Colonic mucosa (tissue), 4 donors: ENCODE results near the gene GRIN2A. TPM values are rescaled to one million over a fixed set of nuclear protein-coding genes. Genes with fewer than 3 reads are reported as not detected.

Experiments used
- DNase-seq: peaks from one replicate; pipeline ENCODE4 v3.0.0-alpha.2; 2020
- H3K27ac ChIP-seq: fragments of 200-600 bp; one replicate; pipeline ENCODE4 v1.8.0; 2021
- H3K27me3 ChIP-seq: fragments of 200-600 bp; one replicate; pipeline ENCODE4 v1.8.0; 2021
- H3K36me3 ChIP-seq: fragments of 200-600 bp; one replicate; pipeline ENCODE4 v1.8.0; 2021
- H3K4me1 ChIP-seq: fragments of 200-600 bp; one replicate; pipeline ENCODE4 v1.8.0; 2021; ENCODE audit warnings: mild to moderate bottlenecking
- H3K4me3 ChIP-seq: fragments of 200-600 bp; one replicate; pipeline ENCODE4 v1.8.0; 2021
- H3K9ac ChIP-seq, 2 donors: one replicate each; pipeline ENCODE4 v1.7.0; 2013; ENCODE audit warnings: control low read depth in 2 of 2, low read depth in 2 of 2, low read length in 2 of 2
- H3K9me3 ChIP-seq: fragments of 200-600 bp; one replicate; pipeline ENCODE4 v1.8.0; 2021
- intact Hi-C: fragments of 100-400 bp; cut with DNase I; formaldehyde crosslinking; loops from one replicate; pipeline ENCODE4 v1.14.1; 2022
- total RNA-seq, 2 donors: library from RNA; stranded (reverse); fragmentation: NEBNext Ultra II Directional in 1 of 2; extraction: Animal tissue kit (Norgen Biotek cat#: 25700) in 1 of 2; gene quantifications; one replicate each; pipeline ENCODE4 v1.2.1, GENCODE V29; 2021
- TF ChIP-seq, protein P1 (sequence below): fragments of 200-600 bp; IDR thresholded peaks from one replicate; pipeline ENCODE4 v1.8.0; 2022; ENCODE audit warnings: antibody characterized with exemption, mild to moderate bottlenecking
- donor health status: healthy.
- donor health status: DM: no; HTN: no; CAD: no.
- donor health status: DM: no; HTN: no; CAD: no.

Gene GRIN2A
- total RNA-seq, 2 donors from 2014 or later, result 0.15 to 0.40 TPM

DNA sequence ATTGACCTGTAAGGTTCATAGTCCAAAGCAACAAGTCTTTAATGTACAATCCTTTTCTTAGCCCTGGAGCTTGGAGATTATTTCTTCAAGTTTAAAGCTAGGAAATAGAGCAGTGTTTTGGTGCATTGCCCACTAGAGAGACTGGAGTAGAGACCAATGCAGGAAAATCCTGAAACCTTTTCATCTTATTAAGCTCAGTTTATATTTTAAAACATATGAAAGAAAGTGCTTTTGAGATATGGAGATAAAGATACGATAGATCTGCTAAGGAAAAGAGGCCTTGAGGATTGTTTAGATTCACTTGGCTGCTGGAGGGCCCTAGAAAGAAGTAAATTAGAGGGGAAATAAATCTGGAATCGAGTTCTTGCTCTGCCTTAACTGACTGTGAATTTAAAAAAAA lies 212.0 kb downstream of the GRIN2A start:
- no peak overlapping the region for H3K4me3 ChIP-seq
- intact Hi-C loops, result no loop called here
- no peaks in the 10 kb centered on the region for H3K9me3 ChIP-seq
- H3K27me3 ChIP-seq, result no peaks in the 10 kb centered on the region
- no peak for DNase-seq
- H3K9ac ChIP-seq, result no peak overlapping the region
- no peaks in the 10 kb centered on the region for H3K36me3 ChIP-seq
- no peak overlapping the region for H3K27ac ChIP-seq
- TF ChIP-seq, protein P1, sequence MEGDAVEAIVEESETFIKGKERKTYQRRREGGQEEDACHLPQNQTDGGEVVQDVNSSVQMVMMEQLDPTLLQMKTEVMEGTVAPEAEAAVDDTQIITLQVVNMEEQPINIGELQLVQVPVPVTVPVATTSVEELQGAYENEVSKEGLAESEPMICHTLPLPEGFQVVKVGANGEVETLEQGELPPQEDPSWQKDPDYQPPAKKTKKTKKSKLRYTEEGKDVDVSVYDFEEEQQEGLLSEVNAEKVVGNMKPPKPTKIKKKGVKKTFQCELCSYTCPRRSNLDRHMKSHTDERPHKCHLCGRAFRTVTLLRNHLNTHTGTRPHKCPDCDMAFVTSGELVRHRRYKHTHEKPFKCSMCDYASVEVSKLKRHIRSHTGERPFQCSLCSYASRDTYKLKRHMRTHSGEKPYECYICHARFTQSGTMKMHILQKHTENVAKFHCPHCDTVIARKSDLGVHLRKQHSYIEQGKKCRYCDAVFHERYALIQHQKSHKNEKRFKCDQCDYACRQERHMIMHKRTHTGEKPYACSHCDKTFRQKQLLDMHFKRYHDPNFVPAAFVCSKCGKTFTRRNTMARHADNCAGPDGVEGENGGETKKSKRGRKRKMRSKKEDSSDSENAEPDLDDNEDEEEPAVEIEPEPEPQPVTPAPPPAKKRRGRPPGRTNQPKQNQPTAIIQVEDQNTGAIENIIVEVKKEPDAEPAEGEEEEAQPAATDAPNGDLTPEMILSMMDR, result no peak
- no peaks in the 10 kb centered on the region for H3K4me1 ChIP-seq

DNA sequence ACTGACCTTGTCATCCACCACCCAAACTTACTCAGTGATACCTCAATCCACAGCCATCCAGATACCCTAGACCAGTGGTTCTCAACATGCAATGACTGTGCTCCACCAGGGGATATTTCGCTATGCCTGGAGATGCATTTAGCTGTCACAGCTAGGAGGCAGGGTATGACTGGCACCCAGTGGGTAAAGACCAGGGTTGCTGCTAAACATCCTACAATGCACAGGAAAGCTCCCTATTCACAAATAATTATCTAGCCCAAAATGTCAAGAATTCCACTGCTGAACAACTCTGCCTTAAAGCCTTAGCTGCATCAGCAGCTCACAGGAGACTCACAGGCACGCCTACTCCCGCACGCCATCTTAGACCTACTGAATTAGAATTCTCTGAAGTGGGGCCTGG lies 212.6 kb downstream of the GRIN2A start:
- H3K9me3 ChIP-seq, result no peaks in the 10 kb centered on the region
- H3K36me3 ChIP-seq, result no peaks in the 10 kb centered on the region
- no peak for DNase-seq
- no peak overlapping the region for H3K9ac ChIP-seq
- no peak overlapping the region for H3K27ac ChIP-seq
- TF ChIP-seq, protein P1, result no peak
- no peaks in the 10 kb centered on the region for H3K27me3 ChIP-seq
- H3K4me3 ChIP-seq, result no peak overlapping the region
- intact Hi-C loops, result no loop called here
- H3K4me1 ChIP-seq, result no peaks in the 10 kb centered on the region

DNA sequence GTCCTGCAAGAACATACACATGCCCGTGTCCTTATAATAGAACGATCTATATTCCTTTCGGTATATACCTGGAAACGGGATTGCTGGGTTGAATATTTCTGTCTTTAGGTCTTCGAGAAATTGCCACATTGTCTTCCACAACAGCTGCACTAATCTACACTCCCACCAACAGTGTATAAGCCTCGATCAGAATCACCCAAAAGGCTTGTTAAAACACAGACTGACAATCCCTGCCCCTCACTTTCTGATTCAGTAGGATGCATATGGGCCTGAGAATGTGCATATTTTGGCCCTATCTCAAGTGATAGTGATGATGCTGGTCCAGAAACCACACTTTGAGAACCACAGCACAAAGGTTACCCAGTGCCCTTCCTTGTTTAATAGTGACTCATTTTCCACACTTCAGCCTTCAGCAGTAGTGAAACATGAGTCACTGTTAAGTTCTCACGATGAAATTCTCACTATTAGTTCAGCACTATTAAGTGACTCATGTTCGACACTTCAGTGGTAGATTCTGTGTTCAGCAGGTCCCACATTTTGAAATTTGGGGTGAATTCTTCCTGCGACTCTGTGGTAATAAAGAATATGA lies 215.6 kb downstream of the GRIN2A start:
- no peak for DNase-seq
- H3K36me3 ChIP-seq, result no peaks in the 10 kb centered on the region
- no peak overlapping the region for H3K27ac ChIP-seq
- no peak overlapping the region for H3K9ac ChIP-seq
- no peak overlapping the region for H3K4me3 ChIP-seq
- no peaks in the 10 kb centered on the region for H3K27me3 ChIP-seq
- intact Hi-C loops, result no loop called here
- no peaks in the 10 kb centered on the region for H3K9me3 ChIP-seq
- TF ChIP-seq, protein P1, result no peak
- no peaks in the 10 kb centered on the region for H3K4me1 ChIP-seq

DNA sequence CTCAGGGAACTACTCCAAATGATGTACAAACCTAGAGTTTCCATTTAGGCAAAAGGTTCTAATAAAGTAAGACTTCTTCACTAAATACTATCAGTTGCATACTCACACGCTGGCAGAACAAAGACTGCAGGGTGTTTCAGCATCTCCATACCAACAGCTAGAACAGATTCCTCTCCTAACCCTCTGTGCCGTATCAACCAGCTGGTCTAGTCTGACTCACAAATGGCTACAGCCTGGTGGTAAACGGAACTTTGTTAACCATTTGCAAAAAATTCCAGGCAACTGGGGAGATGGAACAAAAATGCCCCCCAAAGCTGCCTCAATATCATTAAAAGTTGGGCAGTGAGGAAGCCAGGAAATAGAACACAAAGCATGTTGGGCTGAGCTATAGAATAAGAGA lies 217.1 kb downstream of the GRIN2A start:
- Histone ChIP-seq H3K4me3 (no peak overlapping the region), H3K4me1 (no peaks in the 10 kb centered on the region), H3K36me3 (no peaks in the 10 kb centered on the region), H3K27me3 (no peaks in the 10 kb centered on the region), H3K9me3 (no peaks in the 10 kb centered on the region), H3K9ac (no peak overlapping the region), H3K27ac (no peak overlapping the region)
- no peak for DNase-seq
- intact Hi-C loops, result no loop called here
- TF ChIP-seq, protein P1, result no peak

DNA sequence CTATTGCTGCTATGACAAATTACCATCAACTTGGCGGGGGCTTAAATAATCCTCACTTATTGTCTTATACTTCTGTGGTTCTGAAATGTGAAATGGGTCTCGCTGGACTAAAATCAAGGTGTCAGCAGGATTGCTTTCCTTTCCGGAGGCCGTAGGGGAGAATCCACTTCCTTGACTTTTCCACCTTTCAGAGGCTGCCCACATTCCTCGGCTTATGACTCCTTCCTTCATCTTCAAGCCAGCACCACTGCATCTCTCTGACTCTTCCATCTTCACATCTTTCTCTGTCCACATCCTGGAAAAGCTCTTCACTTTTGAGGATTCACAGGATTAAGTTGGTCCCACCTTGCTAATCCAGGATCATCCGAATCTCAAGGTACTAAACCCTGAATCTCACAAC lies 217.8 kb downstream of the GRIN2A start:
- H3K27me3 ChIP-seq, result no peaks in the 10 kb centered on the region
- intact Hi-C loops, result no loop called here
- TF ChIP-seq, protein P1, result no peak

More for the DNA sequence above, 217.8 kb downstream of the GRIN2A start:
- Histone ChIP-seq H3K36me3 (no peaks in the 10 kb centered on the region), H3K9ac (no peak overlapping the region), H3K4me1 (no peaks in the 10 kb centered on the region), H3K9me3 (no peaks in the 10 kb centered on the region), H3K4me3 (no peak overlapping the region), H3K27ac (no peak overlapping the region)
- no peak for DNase-seq
